Measurements from ENCODE around the gene GPR42. TPM values are rescaled to one million over a fixed set of nuclear protein-coding genes. Genes with fewer than 3 reads are reported as not detected.
"Not testable (repeated sequence)": the region's sequence is repeated elsewhere in the genome, so short reads cannot be mapped to it uniquely, and the experiment has no call there.

The GPR42 gene
- total RNA-seq, 2 experiments from 2014 or later: 0.13 TPM; not detected in 1

GRCh38 chr19:35399231-35399630 is 28.4 kb downstream of the GPR42 start:
- no peak for DNase-seq
- Mint-ChIP-seq H3K4me3 (no peak overlapping the region), H3K27me3 (peaks cover 4% of the 10 kb centered on the region), H3K9me3 (no peaks in the 10 kb centered on the region), H3K27ac (no peak overlapping the region), H3K4me1 (peaks cover 7% of the 10 kb centered on the region), H3K36me3 (ENCODE audit: low read depth) (no peaks in the 10 kb centered on the region)
- ChIA-PET CTCF (interaction anchor here (0.7 kb wide), 1 partner anchor 9 kb away, joined by 3 read pairs; no protein-coding TSS in a partner anchor), POLR2A (no interaction called here)

GRCh38 chr19:35399948-35400772 is 29.3 kb downstream of the GPR42 start:
- DNase-seq: no peak
- H3K36me3 Mint-ChIP-seq (ENCODE audit: low read depth): no peaks in the 10 kb centered on the region
- no peak overlapping the region for H3K27ac Mint-ChIP-seq
- CTCF ChIA-PET: no interaction called here
- no peaks in the 10 kb centered on the region for H3K9me3 Mint-ChIP-seq
- H3K27me3 Mint-ChIP-seq: peaks cover 4% of the 10 kb centered on the region
- peaks cover 13% of the 10 kb centered on the region for H3K4me1 Mint-ChIP-seq
- no peak overlapping the region for H3K4me3 Mint-ChIP-seq
- POLR2A ChIA-PET: no interaction called here

DNA sequence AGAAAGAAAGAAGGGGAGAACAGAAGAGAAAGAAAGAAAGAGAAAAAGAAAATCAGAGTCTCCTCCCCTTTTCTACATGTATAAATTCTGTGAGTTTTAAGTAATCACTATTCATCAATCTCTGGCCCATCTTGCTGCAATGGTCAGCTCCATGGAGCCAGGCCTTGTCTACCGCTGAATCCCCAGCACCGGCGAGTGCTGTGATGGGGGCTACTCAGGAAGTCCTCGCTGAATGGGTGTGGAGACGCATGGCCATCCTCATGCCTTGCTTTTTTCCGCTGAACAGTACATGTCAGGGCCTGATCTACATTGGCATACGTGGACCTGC is 29.9 kb downstream of the GPR42 start:
- Mint-ChIP-seq H3K4me3 (no peak overlapping the region), H3K36me3 (ENCODE audit: low read depth) (no peaks in the 10 kb centered on the region), H3K4me1 (peaks cover 16% of the 10 kb centered on the region), H3K9me3 (no peaks in the 10 kb centered on the region), H3K27me3 (peaks cover 4% of the 10 kb centered on the region), H3K27ac (no peak overlapping the region)
- ChIA-PET POLR2A (no interaction called here), CTCF (no interaction called here)
- no peak for DNase-seq

- CTCF ChIA-PET; H3K27me3 Mint-ChIP-seq; H3K27ac Mint-ChIP-seq; H3K36me3 Mint-ChIP-seq (ENCODE audit: low read depth); DNase-seq; POLR2A ChIA-PET; H3K4me3 Mint-ChIP-seq; H3K9me3 Mint-ChIP-seq: not testable (repeated sequence)
- H3K4me1 Mint-ChIP-seq: peaks cover 16% of the 10 kb centered on the region
Observed at GRCh38 chr19:35401416-35401815, 30.5 kb downstream of the GPR42 start.

DNA sequence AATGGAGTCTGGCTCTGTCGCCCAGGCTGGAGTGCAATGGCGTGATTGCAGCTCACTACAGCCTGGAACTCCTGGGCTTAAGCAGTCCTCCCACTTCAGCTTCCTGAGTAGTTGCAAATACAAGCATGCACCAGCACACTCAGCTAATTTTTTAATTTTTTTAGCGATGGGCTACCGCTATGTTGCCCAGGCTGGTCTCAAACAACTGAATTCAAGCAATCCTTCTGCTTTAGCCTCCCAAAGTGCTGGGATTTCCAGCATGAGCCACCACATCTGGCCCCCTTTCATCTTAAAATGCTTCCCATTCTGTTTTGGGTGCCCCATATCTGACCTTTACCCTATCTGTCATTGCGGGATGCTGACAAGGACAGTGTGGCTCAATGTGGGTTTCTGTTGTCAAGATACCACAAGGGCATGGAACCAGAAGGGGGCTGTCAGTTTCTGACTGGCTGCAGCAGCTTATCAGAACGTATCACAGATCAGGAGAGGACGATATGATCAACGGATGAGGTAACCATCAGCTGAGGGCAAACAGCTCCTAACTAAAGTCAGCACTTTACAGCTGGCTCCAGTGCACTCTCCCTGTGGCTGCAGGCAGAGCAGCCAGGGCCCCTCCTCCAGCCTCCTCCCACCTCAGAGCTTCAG is 32.4 kb downstream of the GPR42 start:
- H3K9me3 Mint-ChIP-seq: no peaks in the 10 kb centered on the region
- DNase-seq: peak; percentile 17
- peaks cover 7% of the 10 kb centered on the region for H3K27me3 Mint-ChIP-seq
- no peaks in the 10 kb centered on the region for H3K36me3 Mint-ChIP-seq (ENCODE audit: low read depth)
- H3K27ac Mint-ChIP-seq: no peak overlapping the region
- CTCF ChIA-PET: interaction anchor here (1.4 to 1.8 kb wide), 3 partner anchors 16 to 60 kb away, joined by 3 to 6 read pairs (median 4); no protein-coding TSS in a partner anchor
- POLR2A ChIA-PET: interaction anchor here (1.2 kb wide), 1 partner anchor 70 kb away, joined by 3 read pairs; no protein-coding TSS in a partner anchor
- peaks cover 16% of the 10 kb centered on the region for H3K4me1 Mint-ChIP-seq
- no peak overlapping the region for H3K4me3 Mint-ChIP-seq

GRCh38 chr19:35404879-35405622 is 34.2 kb downstream of the GPR42 start:
- Mint-ChIP-seq H3K4me1 (peaks cover 16% of the 10 kb centered on the region), H3K9me3 (no peaks in the 10 kb centered on the region), H3K4me3 (no peak overlapping the region), H3K27me3 (peaks cover 16% of the 10 kb centered on the region), H3K36me3 (ENCODE audit: low read depth) (no peaks in the 10 kb centered on the region), H3K27ac (no peak overlapping the region)
- POLR2A ChIA-PET: no interaction called here
- DNase-seq: peak; percentile 36
- CTCF ChIA-PET: interaction anchor here (0.7 kb wide), 1 partner anchor 18 kb away, joined by 3 read pairs; no protein-coding TSS in a partner anchor

- H3K27ac Mint-ChIP-seq: no peak overlapping the region
- H3K9me3 Mint-ChIP-seq: no peaks in the 10 kb centered on the region
- ChIA-PET CTCF (no interaction called here), POLR2A (no interaction called here)
- no peak overlapping the region for H3K4me3 Mint-ChIP-seq
- peaks cover 14% of the 10 kb centered on the region for H3K4me1 Mint-ChIP-seq
- DNase-seq: no peak
- no peaks in the 10 kb centered on the region for H3K36me3 Mint-ChIP-seq (ENCODE audit: low read depth)
- peaks cover 24% of the 10 kb centered on the region for H3K27me3 Mint-ChIP-seq
Observed at GRCh38 chr19:35407619-35408018, 36.8 kb downstream of the GPR42 start.

- no peaks in the 10 kb centered on the region for H3K36me3 Mint-ChIP-seq (ENCODE audit: low read depth)
- peaks cover 11% of the 10 kb centered on the region for H3K4me1 Mint-ChIP-seq
- no peaks in the 10 kb centered on the region for H3K9me3 Mint-ChIP-seq
- peaks cover 28% of the 10 kb centered on the region for H3K27me3 Mint-ChIP-seq
- CTCF ChIA-PET: interaction anchor here (0.9 kb wide), 1 partner anchor 9 kb away, joined by 3 read pairs; no protein-coding TSS in a partner anchor
- H3K27ac Mint-ChIP-seq: no peak overlapping the region
- no peak for DNase-seq
- H3K4me3 Mint-ChIP-seq: no peak overlapping the region
- POLR2A ChIA-PET: no interaction called here
Observed at GRCh38 chr19:35408284-35409171, 37.7 kb downstream of the GPR42 start.

- Mint-ChIP-seq H3K4me3 (no peak overlapping the region), H3K27me3 (peaks cover 30% of the 10 kb centered on the region), H3K27ac (no peak overlapping the region), H3K36me3 (ENCODE audit: low read depth) (no peaks in the 10 kb centered on the region), H3K4me1 (peaks cover 9% of the 10 kb centered on the region), H3K9me3 (no peaks in the 10 kb centered on the region)
- DNase-seq: no peak
- ChIA-PET CTCF (interaction anchor here (0.9 kb wide), 1 partner anchor 9 kb away, joined by 3 read pairs; no protein-coding TSS in a partner anchor), POLR2A (no interaction called here)
Observed at GRCh38 chr19:35409191-35409590, 38.3 kb downstream of the GPR42 start.

DNA sequence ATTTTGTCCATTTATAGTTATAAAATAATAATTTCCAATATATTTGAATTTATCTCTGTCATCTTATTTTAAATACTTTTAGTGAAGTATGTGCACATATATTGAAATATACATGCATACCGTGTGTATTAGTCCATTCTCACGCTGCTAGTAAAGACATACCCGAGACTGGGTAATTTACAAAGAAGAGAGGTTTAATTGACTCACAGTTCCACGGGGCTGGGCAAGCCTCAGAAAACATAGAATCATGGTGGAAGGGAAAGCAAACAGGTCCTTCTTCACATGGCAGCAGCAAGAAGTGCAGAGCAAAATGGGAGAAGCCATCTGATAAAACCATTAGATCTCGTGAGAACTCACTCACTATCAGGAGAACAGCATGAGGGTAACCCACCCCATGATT is 39.6 kb downstream of the GPR42 start:
- POLR2A ChIA-PET: no interaction called here
- Mint-ChIP-seq H3K4me1 (no peaks in the 10 kb centered on the region), H3K27me3 (peaks cover 33% of the 10 kb centered on the region), H3K36me3 (ENCODE audit: low read depth) (no peaks in the 10 kb centered on the region), H3K27ac (no peak overlapping the region), H3K4me3 (no peak overlapping the region), H3K9me3 (no peaks in the 10 kb centered on the region)
- CTCF ChIA-PET: no interaction called here
- DNase-seq: no peak

GRCh38 chr19:35414442-35414841 is 43.6 kb downstream of the GPR42 start:
- H3K4me3 Mint-ChIP-seq: no peak overlapping the region
- H3K9me3 Mint-ChIP-seq: no peaks in the 10 kb centered on the region
- peaks cover 50% of the 10 kb centered on the region for H3K27me3 Mint-ChIP-seq
- POLR2A ChIA-PET: no interaction called here
- no peak overlapping the region for H3K27ac Mint-ChIP-seq
- H3K36me3 Mint-ChIP-seq (ENCODE audit: low read depth): no peaks in the 10 kb centered on the region
- DNase-seq: no peak
- no peaks in the 10 kb centered on the region for H3K4me1 Mint-ChIP-seq
- CTCF ChIA-PET: no interaction called here

DNA sequence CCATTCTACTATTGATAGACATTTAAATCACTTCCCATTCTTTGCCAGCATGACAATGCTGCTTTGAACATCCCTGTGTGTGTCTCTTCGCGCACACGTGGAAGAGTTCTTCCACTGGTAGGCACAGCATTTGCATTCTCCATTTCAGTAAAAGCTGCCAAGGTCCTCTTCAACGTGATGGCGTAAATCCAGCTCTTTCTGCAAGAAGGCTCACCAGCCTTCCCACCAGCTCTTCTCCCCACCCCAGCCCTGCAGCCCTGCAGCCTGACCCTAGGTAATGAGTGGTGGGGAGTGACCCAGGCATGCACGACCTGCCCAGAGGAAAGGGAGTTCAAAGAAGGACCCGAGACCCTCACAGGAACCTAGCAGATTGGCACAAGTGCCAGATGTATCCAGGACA is 45.5 kb downstream of the GPR42 start:
- ChIA-PET POLR2A (no interaction called here), CTCF (no interaction called here)
- Mint-ChIP-seq H3K4me3 (no peak overlapping the region), H3K36me3 (ENCODE audit: low read depth) (no peaks in the 10 kb centered on the region), H3K27me3 (peaks cover 44% of the 10 kb centered on the region), H3K4me1 (no peaks in the 10 kb centered on the region), H3K27ac (no peak overlapping the region), H3K9me3 (no peaks in the 10 kb centered on the region)
- no peak for DNase-seq
